Activated CD8-positive, alpha-beta memory T cell treated with anti-CD3 and anti-CD28 coated beads, Interleukin-2, amount 50 U/mL, for 1 hour (primary cell): Measurements from ENCODE around the gene CORO2B.

Source experiments
- DNase-seq: peaks from one replicate; pipeline ENCODE4 v3.0.0-alpha.2; 2020; ENCODE audit errors: extremely low read depth

Gene CORO2B

GRCh38 chr15:68554721-68555678 lies 23.8 kb upstream of the CORO2B start:
- no peak for DNase-seq

GRCh38 chr15:68555679-68556037 lies 23.1 kb upstream of the CORO2B start:
- DNase-seq = no peak

GRCh38 chr15:68556139-68556990 lies 22.4 kb upstream of the CORO2B start:
- no peak for DNase-seq

- DNase-seq = no peak
Measured at GRCh38 chr15:68557469-68558317, 21.1 kb upstream of the CORO2B start.

GRCh38 chr15:68558318-68559305 lies 20.2 kb upstream of the CORO2B start:
- DNase-seq = no peak

GRCh38 chr15:68559345-68560310 lies 19.2 kb upstream of the CORO2B start:
- DNase-seq = no peak

- no peak for DNase-seq
Measured at GRCh38 chr15:68560501-68561113, 18.2 kb upstream of the CORO2B start.

GRCh38 chr15:68561171-68561900 lies 17.5 kb upstream of the CORO2B start:
- DNase-seq = no peak

- DNase-seq = no peak
Measured at GRCh38 chr15:68561901-68562300, 16.9 kb upstream of the CORO2B start.

GRCh38 chr15:68564173-68564572 lies 14.6 kb upstream of the CORO2B start:
- DNase-seq = no peak

- no peak for DNase-seq
Measured at GRCh38 chr15:68565234-68565633, 13.6 kb upstream of the CORO2B start.

- no peak for DNase-seq
Measured at GRCh38 chr15:68565726-68566125, 13.1 kb upstream of the CORO2B start.

- DNase-seq = no peak
Measured at GRCh38 chr15:68566377-68566954, 12.3 kb upstream of the CORO2B start.

- no peak for DNase-seq
Measured at GRCh38 chr15:68567345-68567744, 11.4 kb upstream of the CORO2B start.

- no peak for DNase-seq
Measured at GRCh38 chr15:68570974-68571373, 7.8 kb upstream of the CORO2B start.

GRCh38 chr15:68571582-68571981 lies 7.2 kb upstream of the CORO2B start:
- no peak for DNase-seq

- no peak for DNase-seq
Measured at GRCh38 chr15:68572309-68572708, 6.5 kb upstream of the CORO2B start.

GRCh38 chr15:68572921-68573320 lies 5.9 kb upstream of the CORO2B start:
- no peak for DNase-seq
